DOHH2 (cell line): ENCODE results near the gene MORC1.

ENCODE experiments used
- EZH2phosphoT487 ChIP-seq: fragments of 200-600 bp; sonication (generic); IDR thresholded peaks from 2 replicates; pipeline ENCODE4 v1.6.1; 2017; ENCODE audit warnings: borderline replicate concordance, mild to moderate bottlenecking, antibody characterized with exemption, low read length, moderate library complexity, mixed read lengths
- TF ChIP-seq, protein P1 (sequence below): fragments of 200-600 bp; sonication (generic); IDR thresholded peaks from one replicate; pipeline ENCODE4 v1.5.1; 2014; ENCODE audit warnings: antibody characterized with exemption, mild to moderate bottlenecking, low read depth, low read length; ENCODE audit not compliant: poor library complexity, severe bottlenecking

DNA sequence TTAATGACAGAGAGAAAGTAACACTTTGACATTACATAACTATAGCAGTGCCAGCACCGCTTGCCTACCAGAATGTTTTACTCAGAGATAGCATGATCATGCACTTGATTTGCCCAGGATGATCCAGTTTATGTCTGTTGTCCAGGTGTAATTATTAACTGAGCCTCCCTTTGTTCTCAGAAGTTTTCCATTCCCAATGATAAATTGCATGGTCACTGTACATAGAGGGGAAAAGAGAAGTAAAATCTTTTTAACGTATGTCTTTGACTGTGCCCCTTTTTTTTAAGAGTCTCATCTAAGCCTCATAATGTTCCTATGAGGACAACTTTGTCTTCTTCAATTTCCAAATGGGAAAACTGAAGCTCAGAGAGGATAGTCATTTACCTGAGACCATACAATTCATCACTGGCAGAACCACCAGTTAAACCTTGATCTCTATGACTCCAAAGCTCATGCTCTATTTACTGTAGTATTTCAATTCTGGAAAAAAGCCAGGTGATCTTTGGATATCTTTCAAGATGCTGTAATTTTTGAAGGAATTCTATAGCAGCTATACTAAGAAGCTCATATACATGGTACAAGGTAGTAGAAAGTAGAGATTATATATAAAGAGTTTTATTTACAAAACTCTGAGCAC, 43.7 kb upstream of the MORC1 start:
- TF ChIP-seq, protein P1, sequence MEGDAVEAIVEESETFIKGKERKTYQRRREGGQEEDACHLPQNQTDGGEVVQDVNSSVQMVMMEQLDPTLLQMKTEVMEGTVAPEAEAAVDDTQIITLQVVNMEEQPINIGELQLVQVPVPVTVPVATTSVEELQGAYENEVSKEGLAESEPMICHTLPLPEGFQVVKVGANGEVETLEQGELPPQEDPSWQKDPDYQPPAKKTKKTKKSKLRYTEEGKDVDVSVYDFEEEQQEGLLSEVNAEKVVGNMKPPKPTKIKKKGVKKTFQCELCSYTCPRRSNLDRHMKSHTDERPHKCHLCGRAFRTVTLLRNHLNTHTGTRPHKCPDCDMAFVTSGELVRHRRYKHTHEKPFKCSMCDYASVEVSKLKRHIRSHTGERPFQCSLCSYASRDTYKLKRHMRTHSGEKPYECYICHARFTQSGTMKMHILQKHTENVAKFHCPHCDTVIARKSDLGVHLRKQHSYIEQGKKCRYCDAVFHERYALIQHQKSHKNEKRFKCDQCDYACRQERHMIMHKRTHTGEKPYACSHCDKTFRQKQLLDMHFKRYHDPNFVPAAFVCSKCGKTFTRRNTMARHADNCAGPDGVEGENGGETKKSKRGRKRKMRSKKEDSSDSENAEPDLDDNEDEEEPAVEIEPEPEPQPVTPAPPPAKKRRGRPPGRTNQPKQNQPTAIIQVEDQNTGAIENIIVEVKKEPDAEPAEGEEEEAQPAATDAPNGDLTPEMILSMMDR, result no peak
- no peak for TF ChIP-seq EZH2phosphoT487
